GM12864 (cell line): Measurements from ENCODE around the gene PRR35.

Experiments used
- DNase-seq: peaks from one replicate; pipeline ENCODE4 v3.0.0-alpha.2; 2011; ENCODE audit warnings: low read depth
- H3K4me3 ChIP-seq: 2 replicates; pipeline ENCODE4 v1.5.1; 2011; ENCODE audit warnings: mild to moderate bottlenecking, low read depth, low read length, control low read depth
- TF ChIP-seq, protein P1 (sequence below): IDR thresholded peaks from 2 replicates; pipeline ENCODE4 v1.5.1; 2011; ENCODE audit warnings: low read depth, mild to moderate bottlenecking, moderate library complexity, low read length, control low read depth, inconsistent platforms; ENCODE audit errors: missing control alignments

The PRR35 gene

DNA sequence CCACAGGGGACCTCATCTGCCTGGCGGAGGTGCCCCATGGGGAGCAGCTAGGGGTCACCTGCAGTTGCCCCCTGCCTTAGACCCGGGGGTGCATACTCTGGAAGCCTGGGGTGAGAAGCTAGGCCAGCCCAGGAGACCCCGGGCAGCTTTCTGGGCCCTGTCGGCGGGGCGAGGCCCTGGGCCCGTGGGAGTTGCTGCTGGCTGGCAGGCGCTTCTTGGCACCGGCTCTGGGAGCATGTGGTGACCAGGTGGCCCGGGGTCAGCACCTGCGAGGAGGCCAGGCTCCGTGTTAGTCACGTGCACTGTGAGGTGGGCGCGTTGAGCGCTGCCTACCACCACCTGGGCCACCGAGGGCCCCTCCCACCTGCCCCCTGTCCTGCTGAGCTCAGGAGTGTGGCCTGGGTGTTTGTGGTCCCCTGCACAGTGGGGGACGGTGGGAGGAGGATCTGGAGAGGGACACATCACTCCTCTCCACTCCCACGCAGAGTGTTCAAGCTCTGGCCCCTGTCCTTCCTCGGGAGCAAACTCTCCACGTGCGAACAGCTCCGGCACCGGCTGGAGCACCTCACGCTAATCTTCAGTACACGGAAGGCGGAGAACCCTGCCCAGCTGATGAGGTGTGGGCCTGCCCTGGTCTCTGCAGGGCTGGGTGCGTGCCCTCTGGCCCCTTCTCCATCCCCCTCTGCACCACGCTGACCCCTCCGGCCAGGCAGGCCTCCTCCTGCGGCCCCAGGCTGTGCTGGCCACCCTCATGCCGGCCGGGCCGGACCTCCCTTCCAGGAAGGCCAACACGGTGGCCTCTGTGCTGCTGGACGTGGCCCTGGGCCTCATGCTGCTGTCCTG is 15.4 kb downstream of the PRR35 start:
- TF ChIP-seq, protein P1, sequence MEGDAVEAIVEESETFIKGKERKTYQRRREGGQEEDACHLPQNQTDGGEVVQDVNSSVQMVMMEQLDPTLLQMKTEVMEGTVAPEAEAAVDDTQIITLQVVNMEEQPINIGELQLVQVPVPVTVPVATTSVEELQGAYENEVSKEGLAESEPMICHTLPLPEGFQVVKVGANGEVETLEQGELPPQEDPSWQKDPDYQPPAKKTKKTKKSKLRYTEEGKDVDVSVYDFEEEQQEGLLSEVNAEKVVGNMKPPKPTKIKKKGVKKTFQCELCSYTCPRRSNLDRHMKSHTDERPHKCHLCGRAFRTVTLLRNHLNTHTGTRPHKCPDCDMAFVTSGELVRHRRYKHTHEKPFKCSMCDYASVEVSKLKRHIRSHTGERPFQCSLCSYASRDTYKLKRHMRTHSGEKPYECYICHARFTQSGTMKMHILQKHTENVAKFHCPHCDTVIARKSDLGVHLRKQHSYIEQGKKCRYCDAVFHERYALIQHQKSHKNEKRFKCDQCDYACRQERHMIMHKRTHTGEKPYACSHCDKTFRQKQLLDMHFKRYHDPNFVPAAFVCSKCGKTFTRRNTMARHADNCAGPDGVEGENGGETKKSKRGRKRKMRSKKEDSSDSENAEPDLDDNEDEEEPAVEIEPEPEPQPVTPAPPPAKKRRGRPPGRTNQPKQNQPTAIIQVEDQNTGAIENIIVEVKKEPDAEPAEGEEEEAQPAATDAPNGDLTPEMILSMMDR, result no peak
- DNase-seq, result no peak
- no peak overlapping the region for H3K4me3 ChIP-seq

DNA sequence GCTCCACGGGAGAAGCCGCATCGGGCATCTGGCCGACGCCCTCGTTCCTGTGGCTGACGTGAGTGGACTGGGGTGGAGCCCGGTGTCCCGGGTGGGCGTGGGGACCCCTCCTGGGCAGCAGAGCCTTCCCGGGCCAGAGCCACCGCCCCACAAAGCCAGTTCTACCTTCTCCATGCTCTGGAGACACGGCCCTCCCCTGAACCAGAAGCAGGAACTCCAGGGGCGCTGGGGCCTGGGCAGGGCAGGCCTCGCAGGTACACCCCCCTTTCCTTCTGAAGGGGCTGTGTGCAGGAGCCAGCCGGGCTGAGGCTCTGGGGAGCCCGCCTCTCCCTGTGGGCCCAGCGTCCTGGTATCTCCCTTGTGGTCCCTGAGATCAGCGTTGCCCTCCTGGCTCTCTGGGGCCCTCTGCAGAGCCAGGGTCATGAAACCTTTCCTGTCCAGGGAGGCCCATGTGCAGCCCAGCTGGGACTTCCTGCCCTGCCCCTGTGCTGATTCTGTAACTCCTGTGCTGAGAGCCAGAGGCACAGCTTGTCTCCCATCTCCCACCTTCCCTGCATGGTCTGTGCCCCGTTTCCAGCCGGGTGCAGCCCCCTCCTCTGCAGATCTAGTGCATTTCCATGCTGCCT is 16.1 kb downstream of the PRR35 start:
- TF ChIP-seq, protein P1, result no peak
- no peak overlapping the region for H3K4me3 ChIP-seq
- no peak for DNase-seq

DNA sequence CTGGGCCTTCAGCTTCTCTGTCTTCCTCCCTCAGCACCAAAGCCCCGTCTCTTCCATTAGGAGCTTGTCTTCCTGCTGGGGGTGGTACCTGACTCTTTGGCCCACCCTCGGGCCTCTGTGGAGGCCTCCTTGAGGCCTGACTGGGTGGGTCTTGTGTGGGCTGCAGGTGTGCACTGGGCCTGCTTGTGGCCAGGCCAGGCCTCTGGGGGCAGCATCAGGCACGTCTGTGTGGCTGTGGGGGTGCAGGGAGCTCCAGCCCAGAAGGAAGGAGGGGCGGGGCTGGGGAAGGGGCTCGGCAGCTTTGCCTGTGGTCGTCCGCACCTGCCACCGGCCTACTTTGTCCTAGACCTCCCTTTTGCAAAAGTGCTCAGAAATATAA is 16.6 kb downstream of the PRR35 start:
- no peak overlapping the region for H3K4me3 ChIP-seq
- TF ChIP-seq, protein P1, result no peak
- no peak for DNase-seq

DNA sequence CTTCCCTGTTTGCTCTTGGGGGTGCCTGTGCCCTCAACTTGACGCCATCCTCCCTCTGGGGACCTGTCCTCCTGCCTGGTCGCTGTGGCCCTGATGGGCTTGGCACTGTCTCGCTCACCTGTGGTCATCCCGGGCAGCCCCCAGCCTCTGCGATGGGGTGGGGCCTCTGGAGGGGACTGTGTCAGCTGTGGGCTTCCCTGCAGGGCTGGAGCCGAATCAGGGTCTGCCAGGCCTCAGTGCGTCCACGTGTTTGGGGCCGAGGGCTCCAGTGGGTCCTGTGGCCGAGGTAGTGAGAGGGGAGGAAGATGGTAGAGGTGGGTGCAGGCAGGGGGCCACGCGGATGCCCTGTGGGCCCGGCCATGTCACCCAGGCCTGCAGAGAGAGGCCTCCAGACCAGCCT is 17.6 kb downstream of the PRR35 start:
- TF ChIP-seq, protein P1, result no peak
- no peak for DNase-seq
- no peak overlapping the region for H3K4me3 ChIP-seq

DNA sequence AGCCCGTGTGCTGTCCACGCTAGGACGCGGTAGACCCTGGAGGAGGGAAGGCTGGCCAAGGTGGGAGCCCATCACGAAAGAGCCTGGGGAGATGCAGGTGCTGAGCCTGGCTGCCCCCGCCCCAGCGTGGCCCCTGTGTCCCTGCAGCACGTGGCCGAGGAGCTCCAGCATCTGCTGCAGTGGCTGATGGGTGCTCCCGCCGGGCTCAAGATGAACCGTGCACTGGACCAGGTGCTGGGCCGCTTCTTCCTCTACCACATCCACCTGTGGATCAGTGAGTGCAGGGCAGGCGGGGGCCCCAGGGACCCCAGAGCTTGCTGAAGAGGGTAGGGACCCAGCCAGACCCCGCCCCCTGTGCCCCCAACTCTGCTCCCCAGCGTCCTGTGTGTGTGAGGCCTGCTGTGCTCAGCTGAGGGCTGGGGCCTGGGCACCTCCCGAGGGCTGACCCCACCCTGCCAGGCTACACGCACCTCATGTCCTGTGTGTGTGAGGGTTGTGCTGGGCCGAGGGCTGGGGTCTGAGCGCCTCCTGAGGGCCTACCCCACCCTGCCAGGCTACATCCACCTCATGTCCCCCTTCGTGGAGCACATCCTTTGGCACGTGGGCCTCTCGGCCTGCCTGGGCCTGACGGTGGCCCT is 18.2 kb downstream of the PRR35 start:
- TF ChIP-seq, protein P1, result no peak
- no peak for DNase-seq
- no peak overlapping the region for H3K4me3 ChIP-seq

DNA sequence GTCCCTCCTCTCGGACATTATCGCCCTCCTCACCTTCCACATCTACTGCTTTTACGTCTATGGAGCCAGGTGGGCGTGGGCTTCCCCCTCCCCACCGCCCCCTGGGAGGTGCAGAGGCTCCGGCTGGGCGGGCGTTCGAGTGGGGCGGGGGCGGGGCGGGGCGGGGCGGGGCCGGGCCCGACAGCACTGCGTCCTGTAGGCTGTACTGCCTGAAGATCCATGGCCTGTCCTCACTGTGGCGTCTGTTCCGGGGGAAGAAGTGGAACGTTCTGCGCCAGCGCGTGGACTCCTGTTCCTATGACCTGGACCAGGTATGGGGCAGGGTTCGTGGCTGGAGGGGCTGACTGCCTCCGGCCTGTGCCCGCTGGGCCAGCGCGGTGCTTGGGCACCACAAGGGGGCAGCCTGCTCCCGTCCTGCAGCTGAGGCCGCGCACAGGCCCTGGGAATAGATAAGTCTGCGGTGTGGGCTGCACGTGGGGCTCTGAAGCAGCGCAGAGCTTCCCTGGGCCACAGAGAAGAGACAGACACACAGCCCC is 18.7 kb downstream of the PRR35 start:
- DNase-seq, result no peak
- peak overlapping the region; percentile 34; the same call in 1 of the 2 replicates for H3K4me3 ChIP-seq
- TF ChIP-seq, protein P1, result peak; percentile 95
